OCI-M1 (cell line): ENCODE results near the gene FGF5.
A peak's percentile ranks its signal among the peaks of the same experiment; 100 is the strongest.
"Not testable (repeated sequence)": the region's sequence is repeated elsewhere in the genome, so short reads cannot be mapped to it uniquely, and the experiment has no call there.

Experiments used
- DNase-seq: peaks from one replicate; lab custom pipeline; 2025; lab: John Stamatoyannopoulos, UW

FGF5 gene

GRCh38 chr4:80253510-80253909 lies 13.0 kb upstream of the FGF5 start:
- DNase-seq: peak; percentile 81

- DNase-seq: no peak
Measured at GRCh38 chr4:80254114-80254513, 12.3 kb upstream of the FGF5 start.

DNA sequence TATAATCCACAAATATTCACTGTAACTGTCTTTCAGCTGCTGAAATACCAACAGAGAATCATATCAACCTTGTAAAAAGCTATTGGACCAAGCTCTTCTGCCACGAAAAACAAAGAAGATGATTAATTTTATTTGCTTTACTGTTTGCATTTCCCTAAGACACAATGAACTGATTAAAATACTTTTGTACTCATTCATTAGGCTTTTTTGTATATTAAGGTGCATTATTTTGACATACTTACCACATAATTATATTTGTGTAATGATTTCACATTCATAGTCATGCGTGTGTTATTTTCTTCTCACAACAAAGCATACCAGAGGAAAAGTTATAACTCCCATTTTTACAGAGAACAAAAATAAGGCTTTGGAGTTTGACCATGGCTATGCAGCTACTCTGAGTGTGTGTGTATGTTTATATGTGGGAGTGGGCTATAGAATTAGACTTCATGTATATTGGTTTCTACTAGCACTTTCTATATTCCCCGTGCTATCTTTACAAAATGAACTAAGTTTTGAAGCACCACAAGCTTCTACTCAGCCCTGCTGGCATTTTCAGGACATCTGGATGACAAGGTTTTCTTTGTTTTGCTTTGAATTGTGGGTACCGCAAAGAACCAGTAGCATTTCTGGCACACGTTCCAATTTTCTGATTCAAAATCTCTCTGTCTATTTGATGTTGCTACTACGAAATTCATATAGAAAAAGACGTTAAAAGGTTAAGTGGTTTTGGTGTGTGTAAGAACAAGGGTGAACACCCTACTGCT lies 11.0 kb upstream of the FGF5 start:
- no peak for DNase-seq

- DNase-seq: no peak
Measured at GRCh38 chr4:80257851-80258250, 8.6 kb upstream of the FGF5 start.

DNA sequence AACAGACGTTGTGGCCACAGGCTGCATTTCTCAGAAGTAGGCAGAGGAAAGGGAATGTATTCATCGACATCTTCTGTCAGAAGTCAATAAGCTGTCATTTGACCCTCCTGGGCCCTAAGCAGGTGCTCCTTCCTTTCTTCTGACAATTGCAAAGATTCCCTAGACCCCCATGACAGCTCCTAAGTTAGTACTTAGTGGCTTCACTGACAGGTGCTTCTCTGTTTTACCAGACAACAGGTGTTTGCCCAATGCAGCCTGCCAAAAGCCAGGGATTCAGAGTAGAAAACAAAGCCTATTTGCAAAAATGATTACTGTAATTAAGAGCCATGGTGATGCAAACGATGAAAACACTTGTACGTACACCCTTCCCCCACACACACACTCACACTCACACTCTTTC lies 7.5 kb upstream of the FGF5 start:
- no peak for DNase-seq

DNA sequence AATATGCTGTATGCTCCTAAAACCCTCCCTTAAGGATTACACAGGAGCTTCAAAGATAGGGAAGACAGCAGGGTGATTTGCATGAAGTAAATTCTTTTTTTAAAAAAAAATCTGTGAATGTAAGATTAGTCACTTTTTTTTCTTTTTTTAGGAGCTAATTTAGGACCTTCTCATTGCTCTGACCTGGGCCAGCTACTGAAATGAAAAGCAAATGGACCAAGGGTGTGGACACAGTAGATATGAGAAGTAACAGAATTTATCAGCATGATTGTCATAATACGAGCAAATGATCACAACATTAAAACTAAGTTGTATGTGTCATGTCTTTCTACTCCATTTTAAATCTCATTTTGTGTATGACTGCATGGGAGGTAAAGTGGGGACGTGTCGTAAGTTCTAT lies 6.6 kb upstream of the FGF5 start:
- no peak for DNase-seq

DNA sequence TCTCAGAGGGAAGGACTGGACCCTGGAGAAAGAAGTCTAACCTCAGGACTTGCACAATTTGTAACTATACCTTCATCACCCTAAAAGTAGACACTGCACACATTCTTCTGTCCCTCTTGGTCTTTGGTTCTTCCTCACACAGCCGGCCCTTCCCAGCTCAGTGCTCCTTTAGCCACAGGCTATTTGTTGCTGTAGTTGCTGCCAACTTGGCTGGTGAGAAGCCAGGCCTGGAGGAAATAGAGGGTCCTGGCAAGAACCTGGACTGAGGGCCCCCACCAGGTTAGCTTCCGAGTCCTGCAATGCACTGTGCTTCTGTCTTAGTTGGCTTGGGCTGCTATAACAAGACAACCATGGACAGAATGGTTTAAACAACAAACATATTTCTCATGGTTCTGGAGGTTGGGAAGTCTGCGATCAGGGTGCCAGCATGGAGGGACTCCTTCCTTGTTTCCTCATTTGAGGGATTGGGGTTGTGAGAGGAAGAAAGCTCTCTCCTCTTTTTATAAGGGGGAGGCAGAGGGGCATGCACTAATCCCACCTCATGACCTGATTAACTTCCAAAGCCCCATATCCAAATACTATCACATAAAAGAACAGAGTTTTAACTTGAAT lies 4.4 kb upstream of the FGF5 start:
- DNase-seq: no peak

DNA sequence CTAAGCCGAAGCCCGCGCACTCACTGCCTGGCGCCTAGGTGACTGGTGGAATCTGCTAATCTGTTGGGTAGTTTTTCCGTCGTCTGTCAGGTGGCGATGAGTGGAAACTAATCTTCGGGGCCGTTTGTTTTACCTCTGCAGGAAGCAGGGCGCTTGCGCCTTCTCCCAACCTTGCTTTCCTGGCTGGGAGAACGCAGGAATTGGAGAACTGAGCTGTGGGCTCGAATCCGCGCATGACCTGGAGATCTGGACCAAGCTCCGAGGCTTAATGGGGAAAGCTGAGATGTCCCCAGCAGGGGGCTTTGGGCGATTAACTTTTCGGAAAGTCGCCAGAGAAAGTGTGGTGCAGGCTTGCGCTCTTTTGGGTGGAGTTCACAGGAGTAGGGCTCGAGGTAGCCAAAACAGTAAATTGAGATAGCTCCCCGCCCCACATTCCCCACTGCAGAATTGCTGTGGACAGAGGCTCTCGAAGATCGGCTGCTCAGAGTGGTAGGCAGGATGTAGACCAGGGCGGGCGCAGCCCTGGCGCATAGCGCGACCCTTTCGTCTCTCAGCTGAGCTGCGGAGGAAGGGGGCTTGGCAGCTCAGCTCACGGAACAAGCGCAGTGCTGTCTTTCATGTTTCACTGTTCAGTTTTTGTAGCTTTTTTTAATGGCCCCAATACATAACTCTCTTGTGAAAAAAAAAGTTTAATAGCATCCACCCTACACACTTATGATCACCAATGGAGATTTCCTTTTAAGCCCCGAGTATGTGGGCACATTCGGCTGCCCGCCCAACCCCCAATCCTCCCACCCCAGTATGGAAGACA lies 2.7 kb upstream of the FGF5 start:
- no peak for DNase-seq

GRCh38 chr4:80264352-80264647 lies 2.2 kb upstream of the FGF5 start:
- no peak for DNase-seq

DNA sequence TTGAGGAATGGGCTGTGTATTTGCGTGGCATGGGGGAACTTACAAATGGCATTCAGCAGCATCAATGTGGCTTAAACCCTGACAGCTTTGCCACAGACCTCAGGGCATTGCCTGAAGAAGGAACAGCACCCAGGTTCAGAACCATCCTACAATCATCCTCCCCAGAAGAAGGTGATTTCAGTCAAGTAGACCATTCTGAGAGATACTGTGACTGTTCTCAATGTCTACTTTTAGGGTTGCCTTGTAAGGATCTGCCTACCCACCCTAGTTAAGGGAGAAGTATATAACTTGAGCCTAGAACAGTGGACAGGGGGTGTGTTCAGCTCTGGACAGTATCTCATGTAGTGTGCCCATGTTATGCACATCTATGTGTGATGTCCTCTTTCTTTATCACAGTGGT lies 1.6 kb upstream of the FGF5 start:
- DNase-seq: no peak

GRCh38 chr4:80265571-80266252 lies 752 bp upstream of the FGF5 start:
- DNase-seq: no peak

- peak; percentile 59 for DNase-seq
Measured at GRCh38 chr4:80266902-80267380, 477 bp downstream of the FGF5 start.

DNA sequence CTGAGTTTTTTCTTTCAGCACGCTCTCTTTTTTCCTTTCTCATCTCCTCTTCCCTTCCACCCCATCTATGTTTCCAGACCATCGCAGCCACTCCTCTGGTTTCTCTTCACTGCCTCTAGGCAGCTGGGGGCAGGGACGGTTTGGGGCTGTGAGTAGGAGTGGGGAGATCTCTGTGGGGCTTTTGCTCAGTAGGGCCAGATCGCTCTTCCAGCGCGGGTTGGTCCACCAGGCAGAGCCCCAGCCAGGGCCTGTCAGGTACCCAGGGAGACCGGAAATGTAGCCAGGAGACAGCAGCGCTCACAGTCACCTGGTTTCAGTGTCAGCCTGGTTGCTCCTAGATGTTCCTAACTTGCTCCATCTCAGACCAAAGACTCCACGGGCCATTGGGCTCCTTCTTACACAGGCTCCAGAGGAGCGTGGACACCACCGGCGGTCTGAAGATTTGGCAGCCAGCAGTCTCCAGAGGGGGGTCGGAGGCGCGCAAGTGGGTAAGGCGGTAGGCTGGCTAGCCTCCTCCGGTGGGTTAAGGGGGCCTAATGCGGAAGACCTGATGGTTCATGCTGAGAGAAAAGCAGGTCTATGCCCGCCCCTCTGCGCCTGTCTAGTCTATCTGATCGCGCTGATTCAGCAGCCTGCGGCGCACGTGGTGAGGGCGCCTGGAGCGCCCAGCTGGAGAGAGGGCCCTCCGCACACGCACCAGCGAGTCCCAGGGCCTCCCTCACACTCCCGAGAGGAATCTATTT lies 1.8 kb downstream of the FGF5 start:
- no peak for DNase-seq

- no peak for DNase-seq
Measured at GRCh38 chr4:80268936-80269335, 2.5 kb downstream of the FGF5 start.

DNA sequence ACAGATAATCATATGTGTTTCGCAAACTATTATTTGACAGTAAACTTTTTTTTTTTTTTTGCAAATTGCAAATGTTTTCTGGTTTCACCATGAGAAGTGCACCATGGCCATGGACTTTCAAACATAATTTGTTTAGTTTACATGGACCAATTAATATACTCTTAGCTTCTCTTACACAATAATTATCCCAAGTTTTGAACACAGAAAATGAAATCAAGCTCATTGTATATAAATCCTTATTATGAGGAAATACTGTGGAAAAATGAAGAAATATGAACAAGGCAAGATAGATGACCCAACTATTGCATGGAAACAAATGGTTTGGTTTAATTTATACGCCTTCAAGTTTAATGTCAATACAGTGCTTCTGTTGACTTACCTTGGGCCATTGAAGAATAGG lies 3.9 kb downstream of the FGF5 start:
- DNase-seq: no peak

DNA sequence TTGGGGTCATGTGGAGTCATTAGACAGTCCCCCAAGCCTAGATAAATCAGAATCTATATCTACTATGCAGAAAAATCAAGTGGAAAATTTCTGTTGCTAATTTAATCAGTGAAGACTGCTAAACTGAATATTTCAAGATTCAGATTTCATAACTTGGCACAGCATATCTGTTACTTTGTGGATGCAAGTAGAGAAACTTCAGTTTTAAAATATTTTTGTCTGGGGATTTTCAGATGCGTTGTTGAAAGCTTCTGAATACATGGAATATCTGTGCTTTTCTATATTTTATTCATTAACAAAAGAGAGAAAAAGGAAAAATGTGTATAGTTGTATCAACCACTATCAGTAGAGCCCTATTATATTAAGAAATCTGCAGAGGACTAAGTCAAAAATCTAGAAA lies 4.4 kb downstream of the FGF5 start:
- no peak for DNase-seq

DNA sequence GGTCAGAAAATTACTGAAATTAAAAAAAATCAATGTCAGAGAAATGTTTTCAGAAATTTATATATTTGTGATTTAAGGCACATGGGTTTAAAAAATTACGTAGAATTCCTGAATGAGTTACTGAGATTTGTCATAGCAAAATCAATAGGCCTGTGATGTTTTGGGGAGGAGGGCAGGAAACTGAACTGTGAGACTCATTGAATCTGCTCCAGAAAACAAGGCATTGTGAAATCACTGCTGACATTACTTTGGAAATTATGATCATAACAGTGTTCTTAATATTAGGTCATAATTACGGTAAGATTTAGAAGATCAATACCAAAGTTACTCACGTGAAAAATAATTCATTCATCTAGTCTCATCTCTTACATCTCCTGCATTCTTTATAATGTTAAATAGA lies 5.3 kb downstream of the FGF5 start:
- no peak for DNase-seq

DNA sequence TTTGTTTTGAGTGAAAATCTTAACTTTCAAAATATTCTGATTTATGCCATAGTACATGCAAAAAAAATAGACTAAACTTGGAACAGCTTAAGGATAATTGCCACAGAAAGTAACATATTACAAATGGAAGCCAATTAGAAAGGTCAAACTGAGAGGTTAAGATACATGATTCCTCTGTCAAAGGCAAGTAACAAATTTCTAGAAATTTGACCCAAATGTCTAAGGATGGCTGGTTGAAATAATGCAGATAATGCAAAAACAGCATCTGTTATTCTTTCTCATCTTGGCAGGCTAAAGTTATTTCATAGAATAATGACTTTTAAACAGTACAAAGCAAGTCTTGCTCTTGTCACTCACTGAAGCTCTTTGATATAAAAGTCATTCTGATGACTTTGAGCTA lies 10.5 kb downstream of the FGF5 start:
- DNase-seq: no peak

DNA sequence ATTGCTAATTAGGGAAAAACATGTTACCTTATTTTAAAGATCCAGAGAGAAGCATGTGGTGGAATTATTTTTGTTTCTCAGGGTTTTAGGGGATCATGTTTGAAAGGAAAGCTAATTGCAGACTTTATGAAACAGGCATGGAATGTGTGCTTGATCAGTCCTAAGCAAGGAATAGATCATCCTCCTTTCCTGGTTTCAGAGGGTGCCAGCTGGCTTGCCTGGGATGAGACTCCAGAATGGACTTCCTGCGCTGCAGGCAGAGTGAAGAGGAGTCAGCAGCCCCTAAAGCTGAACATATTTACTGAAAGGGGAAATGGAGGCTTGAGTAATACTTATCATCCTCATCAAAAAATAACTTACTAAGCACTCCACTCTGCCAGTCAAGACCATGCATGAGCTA lies 13.3 kb downstream of the FGF5 start:
- DNase-seq: no peak

- DNase-seq: no peak
Measured at GRCh38 chr4:80286451-80286850, 20.0 kb downstream of the FGF5 start.

GRCh38 chr4:80290665-80291064 lies 24.2 kb downstream of the FGF5 start:
- not testable (repeated sequence) for DNase-seq

DNA sequence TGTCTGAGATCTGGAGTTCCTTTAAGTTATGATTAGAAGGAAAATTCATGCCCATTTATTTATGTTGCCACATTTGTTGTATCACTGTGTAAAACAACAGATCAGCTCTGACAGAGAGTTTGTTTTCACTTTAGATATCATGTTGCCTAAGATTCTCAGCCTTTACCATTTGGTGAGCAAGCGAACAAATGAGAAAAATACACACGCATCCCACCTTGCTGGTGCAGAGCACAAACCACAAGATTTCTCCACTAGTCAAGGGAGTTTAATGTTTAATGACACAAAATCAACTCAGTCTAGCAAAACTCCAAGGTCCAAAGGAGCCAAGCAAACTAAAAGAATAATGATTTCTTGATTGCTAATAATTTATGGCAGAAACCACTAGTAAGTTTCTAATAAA lies 27.7 kb downstream of the FGF5 start:
- DNase-seq: no peak
